Natural killer cell (primary cell): Measurements from ENCODE around the gene SMIM45.

Source experiments
- ATAC-seq, 3 donors: fragments of 150-1000 bp in 2 of 3; fragments of 200-7000 bp in 1 of 3; cut with Tn5 transposase; 1 replicate in 1 of 3; 2 replicates in 2 of 3; pipeline ENCODE4 v1.10.0; 2021; ENCODE audit warnings: mild to moderate bottlenecking in 2 of 3, moderate library complexity in 2 of 3
- DNase-seq, 2 donors: peaks; one replicate each; pipeline versions ENCODE4 v3.0.0 to v3.0.0-alpha.2; 2013 to 2021; ENCODE audit warnings: mixed read lengths in 1 of 2
- H3K27ac ChIP-seq: one replicate; pipeline ENCODE4 v1.5.1; 2013; ENCODE audit warnings: mild to moderate bottlenecking, low read length
- H3K27me3 ChIP-seq: one replicate; pipeline ENCODE4 v1.6.1; 2013; ENCODE audit warnings: low read length; ENCODE audit not compliant: control insufficient read depth, insufficient read depth
- H3K36me3 ChIP-seq: one replicate; pipeline ENCODE4 v1.6.1; 2013; ENCODE audit warnings: low read length; ENCODE audit not compliant: control insufficient read depth, insufficient read depth
- H3K4me1 ChIP-seq: one replicate; pipeline ENCODE4 v1.6.1; 2013; ENCODE audit warnings: low read length; ENCODE audit not compliant: control insufficient read depth, insufficient read depth
- H3K4me3 ChIP-seq: one replicate; pipeline ENCODE4 v1.5.1; 2013; ENCODE audit warnings: low read length
- H3K9me3 ChIP-seq: one replicate; pipeline ENCODE4 v1.6.1; 2013; ENCODE audit warnings: low read length; ENCODE audit not compliant: control insufficient read depth, insufficient read depth
- H3K27ac Mint-ChIP-seq, 2 donors: one replicate each; pipeline ENCODE4 v1.8.0; 2022; ENCODE audit warnings: mild to moderate bottlenecking in 2 of 2, mixed read lengths in 2 of 2, moderate library complexity in 1 of 2
- H3K27me3 Mint-ChIP-seq, 2 donors: one replicate each; pipeline ENCODE4 v1.8.0; 2022; ENCODE audit warnings: low read depth in 2 of 2, mixed read lengths in 2 of 2
- H3K36me3 Mint-ChIP-seq: one replicate; pipeline ENCODE4 v1.8.0; 2022; ENCODE audit warnings: mixed read lengths
- H3K4me1 Mint-ChIP-seq, 2 donors: one replicate each; pipeline ENCODE4 v1.8.0; 2022; ENCODE audit warnings: mixed read lengths in 2 of 2
- H3K4me3 Mint-ChIP-seq: one replicate; pipeline ENCODE4 v1.8.0; 2022; ENCODE audit warnings: mild to moderate bottlenecking, moderate library complexity, mixed read lengths
- H3K9me3 Mint-ChIP-seq, 2 donors: one replicate each; pipeline ENCODE4 v1.8.0; 2022; ENCODE audit warnings: mixed read lengths in 2 of 2
- WGBS: methylation state at CpG from one replicate; pipeline ENCODE4 v1.1.7; 2013; ENCODE audit warnings: missing lambda C conversion rate; ENCODE audit not compliant: insufficient coverage; 5-methylcytosine and 5-hydroxymethylcytosine counted together
- intact Hi-C: fragments of 100-400 bp; cut with micrococcal nuclease; formaldehyde crosslinking; loops from one replicate; pipeline ENCODE4 v1.14.2; 2022
- TF ChIP-seq, protein P1 (sequence below): fragments of 200-600 bp; IDR thresholded peaks from one replicate; pipeline ENCODE4 v1.8.0; 2022; ENCODE audit warnings: antibody characterized with exemption

SMIM45 gene

DNA sequence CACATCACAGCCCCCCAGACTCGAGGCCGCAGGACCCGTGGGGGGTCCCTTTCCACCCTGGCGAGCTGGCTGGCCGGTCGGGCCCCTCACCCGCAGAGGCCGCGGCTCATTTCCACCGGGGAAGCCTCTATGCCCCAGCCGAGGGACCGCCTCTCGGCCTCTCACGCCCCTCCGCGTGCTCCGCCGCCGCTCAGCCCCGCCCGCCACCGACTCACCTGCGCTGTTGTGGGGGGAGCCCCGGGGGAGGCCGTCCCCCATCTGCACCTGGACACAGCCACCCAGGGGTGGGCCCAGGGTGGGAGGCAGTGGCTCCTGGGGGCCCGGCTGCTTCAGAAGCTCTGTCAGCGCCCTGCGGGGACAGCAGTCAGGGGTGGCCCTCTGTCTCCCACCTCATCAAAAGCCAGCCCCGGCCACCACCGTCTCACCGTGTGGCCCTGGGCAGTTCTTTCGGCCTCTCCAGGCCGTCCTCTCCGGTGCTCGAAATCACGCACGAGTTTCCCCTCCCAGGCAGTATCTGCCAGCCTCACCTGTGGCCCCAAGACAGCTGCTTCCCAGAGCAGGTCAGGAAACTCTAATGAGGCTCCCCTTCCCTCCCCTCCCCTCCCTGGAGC is 40.8 kb upstream of the SMIM45 start:
- ATAC-seq (peak in 1 of 3 donors; percentile 7), DNase-seq (peak in 1 of 2 donors; percentile 38)
- Mint-ChIP-seq H3K36me3 (no peaks in the 10 kb centered on the region), H3K9me3 (no peaks in the 10 kb centered on the region), H3K4me3 (peak overlapping the region; percentile 78), H3K4me1 (peaks cover 12 to 42% of the 10 kb centered on the region in 2 donors), H3K27ac (no peak overlapping the region), H3K27me3 (peaks cover 18 to 30% of the 10 kb centered on the region in 2 donors)
- Histone ChIP-seq H3K36me3 (peaks cover 2% of the 10 kb centered on the region), H3K9me3 (no peaks in the 10 kb centered on the region), H3K4me3 (peak overlapping the region; percentile 20), H3K27ac (no peak overlapping the region), H3K27me3 (peaks cover 45% of the 10 kb centered on the region), H3K4me1 (peaks cover 57% of the 10 kb centered on the region)
- TF ChIP-seq, protein P1, sequence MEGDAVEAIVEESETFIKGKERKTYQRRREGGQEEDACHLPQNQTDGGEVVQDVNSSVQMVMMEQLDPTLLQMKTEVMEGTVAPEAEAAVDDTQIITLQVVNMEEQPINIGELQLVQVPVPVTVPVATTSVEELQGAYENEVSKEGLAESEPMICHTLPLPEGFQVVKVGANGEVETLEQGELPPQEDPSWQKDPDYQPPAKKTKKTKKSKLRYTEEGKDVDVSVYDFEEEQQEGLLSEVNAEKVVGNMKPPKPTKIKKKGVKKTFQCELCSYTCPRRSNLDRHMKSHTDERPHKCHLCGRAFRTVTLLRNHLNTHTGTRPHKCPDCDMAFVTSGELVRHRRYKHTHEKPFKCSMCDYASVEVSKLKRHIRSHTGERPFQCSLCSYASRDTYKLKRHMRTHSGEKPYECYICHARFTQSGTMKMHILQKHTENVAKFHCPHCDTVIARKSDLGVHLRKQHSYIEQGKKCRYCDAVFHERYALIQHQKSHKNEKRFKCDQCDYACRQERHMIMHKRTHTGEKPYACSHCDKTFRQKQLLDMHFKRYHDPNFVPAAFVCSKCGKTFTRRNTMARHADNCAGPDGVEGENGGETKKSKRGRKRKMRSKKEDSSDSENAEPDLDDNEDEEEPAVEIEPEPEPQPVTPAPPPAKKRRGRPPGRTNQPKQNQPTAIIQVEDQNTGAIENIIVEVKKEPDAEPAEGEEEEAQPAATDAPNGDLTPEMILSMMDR, result no peak
- intact Hi-C loops, result no loop called here
- 14% methylated on average over 37 of the region's 37 CpGs for WGBS

DNA sequence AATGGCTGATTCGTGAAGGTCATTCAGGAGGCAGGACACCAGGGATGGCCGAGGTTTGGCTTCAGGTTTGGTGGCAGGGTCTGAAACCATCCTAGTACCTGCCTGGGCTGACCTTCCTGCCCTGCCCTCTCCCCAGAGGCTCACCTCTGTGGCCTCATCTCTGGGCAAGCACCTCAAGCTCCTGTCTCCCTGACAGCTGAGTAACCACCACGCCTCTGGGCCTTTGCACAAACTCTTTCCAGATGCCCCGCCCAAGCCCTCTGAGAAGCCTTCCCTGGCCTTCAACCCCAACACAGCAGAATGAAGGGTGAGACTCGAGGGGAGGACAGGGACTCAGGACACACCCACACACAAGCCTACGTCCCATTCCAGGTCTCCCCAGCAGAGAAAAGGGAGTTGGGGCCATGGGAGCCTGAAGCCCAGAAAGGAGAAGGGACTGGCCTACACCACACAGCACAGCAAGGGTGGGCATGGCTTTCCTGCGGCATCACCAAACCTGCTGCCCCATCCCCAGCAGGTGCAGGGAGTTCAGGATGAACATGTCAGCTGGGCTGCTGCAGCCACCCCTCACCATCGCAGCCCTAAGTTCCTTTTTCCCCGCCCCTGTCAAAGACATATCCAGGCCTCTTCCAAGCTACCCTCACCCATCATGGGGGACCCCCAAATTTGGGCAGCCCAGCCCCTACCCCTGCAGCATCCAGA is 39.5 kb upstream of the SMIM45 start:
- peaks cover 24 to 37% of the 10 kb centered on the region in 2 donors for H3K27me3 Mint-ChIP-seq
- H3K27ac Mint-ChIP-seq, result no peak overlapping the region
- intact Hi-C loops, result no loop called here
- peaks cover 2% of the 10 kb centered on the region for H3K36me3 ChIP-seq
- no peaks in the 10 kb centered on the region for H3K9me3 Mint-ChIP-seq
- ATAC-seq, result no peak
- H3K4me1 Mint-ChIP-seq, result peaks cover 12 to 40% of the 10 kb centered on the region in 2 donors
- H3K27me3 ChIP-seq, result peaks cover 54% of the 10 kb centered on the region
- peak overlapping the region; percentile 47 for H3K4me3 Mint-ChIP-seq
- H3K4me1 ChIP-seq, result peaks cover 58% of the 10 kb centered on the region
- no peaks in the 10 kb centered on the region for H3K36me3 Mint-ChIP-seq
- no peak overlapping the region for H3K4me3 ChIP-seq
- TF ChIP-seq, protein P1, result no peak
- WGBS, result 83% methylated on average over 9 of the region's 9 CpGs
- no peak overlapping the region for H3K27ac ChIP-seq
- no peak for DNase-seq
- H3K9me3 ChIP-seq, result no peaks in the 10 kb centered on the region

DNA sequence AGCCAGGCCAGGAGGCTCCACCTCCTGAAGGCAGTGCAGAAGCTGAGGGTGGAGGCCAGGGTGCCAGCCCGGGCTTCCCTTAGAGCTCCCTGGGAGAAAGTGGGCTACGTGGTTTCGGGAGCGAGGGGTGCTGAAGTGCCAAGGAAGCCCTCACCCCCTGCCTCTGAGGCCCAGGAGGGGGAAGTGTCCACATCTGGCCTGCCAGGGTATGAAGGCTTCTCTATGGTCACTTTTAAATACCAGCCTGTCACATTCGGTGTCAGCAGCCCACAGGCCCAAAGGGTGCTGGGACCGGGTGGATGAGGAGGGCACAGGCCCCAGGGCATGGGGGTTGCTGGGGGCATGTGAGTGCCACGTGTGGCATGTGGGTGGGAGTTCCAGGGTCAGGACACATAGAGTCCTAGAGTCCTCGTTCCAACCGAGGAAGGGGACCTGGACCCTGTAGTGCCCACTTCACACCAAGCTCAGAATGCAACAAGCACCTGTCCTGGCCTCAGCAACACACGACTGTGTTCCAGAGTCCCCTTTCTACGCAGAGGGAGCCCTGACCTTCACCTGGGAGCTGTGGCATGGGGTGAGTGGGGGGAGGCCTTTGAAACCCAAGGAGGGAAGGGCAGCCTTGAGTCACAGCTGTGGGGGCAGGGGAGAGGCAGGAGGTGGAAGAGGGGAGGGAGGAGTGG is 38.8 kb upstream of the SMIM45 start:
- H3K27ac Mint-ChIP-seq, result no peak overlapping the region
- intact Hi-C loops, result no loop called here
- peaks cover 24 to 37% of the 10 kb centered on the region in 2 donors for H3K27me3 Mint-ChIP-seq
- no peak overlapping the region for H3K27ac ChIP-seq
- H3K4me3 Mint-ChIP-seq, result peak overlapping the region; percentile 47
- H3K27me3 ChIP-seq, result peaks cover 61% of the 10 kb centered on the region
- ATAC-seq, result no peak
- TF ChIP-seq, protein P1, result no peak
- 81% methylated on average over 10 of the region's 11 CpGs for WGBS
- no peaks in the 10 kb centered on the region for H3K9me3 ChIP-seq
- peaks cover 58% of the 10 kb centered on the region for H3K4me1 ChIP-seq
- DNase-seq, result no peak
- no peaks in the 10 kb centered on the region for H3K36me3 Mint-ChIP-seq
- H3K9me3 Mint-ChIP-seq, result no peaks in the 10 kb centered on the region
- no peak overlapping the region for H3K4me3 ChIP-seq
- H3K36me3 ChIP-seq, result no peaks in the 10 kb centered on the region
- peaks cover 12 to 33% of the 10 kb centered on the region in 2 donors for H3K4me1 Mint-ChIP-seq
